Measurements from ENCODE around the gene HPSE2. TPM values are rescaled to one million over a fixed set of nuclear protein-coding genes. Genes with fewer than 3 reads are reported as not detected.
A peak's percentile ranks its signal among the peaks of the same experiment; 100 is the strongest.

HPSE2 gene
- total RNA-seq, 1 experiment from 2014 or later: not detected

GRCh38 chr10:98417481-98417959, 818.1 kb downstream of the HPSE2 start:
- DNase-seq (ENCODE audit: low read depth): no peak

GRCh38 chr10:98416606-98417388, 818.9 kb downstream of the HPSE2 start:
- DNase-seq (ENCODE audit: low read depth): no peak

DNA sequence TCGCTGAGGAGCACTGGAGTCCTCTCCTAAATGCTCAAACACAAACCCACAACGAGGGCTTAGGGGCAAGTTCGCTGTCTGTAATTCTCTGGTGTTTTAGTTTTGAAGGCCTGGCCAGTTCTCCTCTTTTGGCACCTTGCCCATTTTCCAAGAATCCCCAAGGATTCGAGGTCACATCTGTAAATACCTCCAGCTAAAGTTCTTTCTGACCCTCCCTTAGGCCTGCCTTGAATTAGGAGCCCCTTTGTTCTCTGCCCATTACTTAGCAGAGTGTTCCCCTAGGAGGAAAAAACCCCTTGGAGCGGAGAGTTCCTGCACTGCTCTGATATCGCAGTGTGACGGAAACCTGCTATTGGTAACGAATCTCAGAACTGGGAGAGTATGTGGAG, 819.9 kb downstream of the HPSE2 start:
- DNase-seq (ENCODE audit: low read depth): no peak

- DNase-seq (ENCODE audit: low read depth): peak; percentile 87
These were observed 820.5 kb downstream of the HPSE2 start, which contains the start of gene PYROXD2 for GRCh38 chr10:98414932-98415730. Gene PYROXD2, minus strand, starts transcription at chr10:98415182. Its CDS starts 47 bp downstream, at chr10:98415135.

- DNase-seq (ENCODE audit: low read depth): no peak
These were observed 821.1 kb downstream of the HPSE2 start for GRCh38 chr10:98414578-98414931.

GRCh38 chr10:98411768-98412167, 823.9 kb downstream of the HPSE2 start:
- DNase-seq (ENCODE audit: low read depth): peak; percentile 34

DNA sequence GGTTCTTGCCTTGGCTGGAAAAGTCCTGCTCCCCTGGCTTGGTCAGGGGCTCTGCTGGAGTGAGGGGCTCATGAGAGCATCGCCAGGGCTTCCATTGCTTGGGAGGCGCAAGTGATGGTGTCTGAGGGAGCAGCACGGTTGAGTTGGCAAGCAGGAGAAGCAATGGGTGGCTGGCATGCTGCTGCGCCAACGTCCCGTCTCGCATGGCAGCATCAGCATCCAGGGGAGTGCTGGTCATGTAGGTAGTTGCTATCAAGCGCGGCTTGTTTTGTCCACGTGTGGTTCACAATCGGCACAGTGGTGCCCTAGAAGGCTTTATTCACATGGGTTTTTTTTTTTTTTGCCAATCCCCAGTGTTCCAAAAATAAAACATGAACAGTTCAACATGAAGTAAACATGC, 824.5 kb downstream of the HPSE2 start:
- DNase-seq (ENCODE audit: low read depth): no peak

DNA sequence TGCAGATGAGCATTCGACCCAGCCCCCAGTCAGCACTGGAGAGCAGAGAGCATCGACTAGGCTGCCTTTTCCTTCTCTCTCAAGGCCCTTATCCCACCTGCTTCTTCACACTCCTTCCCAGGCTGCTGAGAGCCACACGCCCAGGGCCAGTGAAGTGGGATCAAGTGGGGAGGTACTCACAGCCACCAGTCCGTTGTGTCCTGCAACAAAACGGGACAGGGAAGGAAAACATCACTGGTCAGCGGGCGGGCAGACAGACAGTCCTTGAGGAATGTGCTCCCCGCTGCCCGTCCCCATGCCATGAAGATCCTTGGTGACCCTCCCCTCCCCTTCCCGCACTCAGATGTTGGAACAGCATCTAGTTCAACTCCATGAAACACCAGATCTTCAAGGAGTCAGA, 824.9 kb downstream of the HPSE2 start:
- no peak for DNase-seq (ENCODE audit: low read depth)

GRCh38 chr10:98410135-98410743, 825.4 kb downstream of the HPSE2 start:
- no peak for DNase-seq (ENCODE audit: low read depth)

GRCh38 chr10:98408799-98409198, 826.9 kb downstream of the HPSE2 start:
- no peak for DNase-seq (ENCODE audit: low read depth)

DNA sequence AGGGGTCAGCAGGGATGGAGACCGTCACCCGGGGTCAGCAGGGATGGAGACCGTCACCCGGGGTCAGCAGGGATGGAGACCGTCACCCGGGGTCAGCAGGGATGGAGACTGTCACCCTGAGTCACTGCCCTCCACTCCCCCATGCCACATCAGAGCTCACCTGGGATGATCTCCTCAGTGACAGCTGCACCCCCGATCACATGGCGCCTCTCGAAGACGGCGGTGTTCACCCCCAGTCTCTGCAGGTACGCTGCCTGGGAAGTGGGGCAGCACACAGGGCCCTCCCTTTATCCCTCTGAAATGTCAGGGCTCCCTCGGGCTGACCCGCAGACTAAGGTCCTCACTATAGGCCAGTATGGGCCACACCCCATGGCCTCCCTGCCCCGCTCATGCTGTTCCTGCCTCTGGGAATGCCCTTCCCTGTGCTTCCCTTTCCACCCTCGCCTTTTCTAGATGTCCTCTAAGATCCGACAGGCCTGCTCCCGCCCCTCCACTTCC, 827.9 kb downstream of the HPSE2 start:
- DNase-seq (ENCODE audit: low read depth): no peak

Other genes with a start within 250 kb of the HPSE2 start
- 0.17 and 0.32 TPM in 2 replicates for gene CNNM1, start 93.5 kb upstream of the HPSE2 start, total RNA-seq (2014; rRNA removed)
- 20.0 and 22.0 TPM in 2 replicates for gene GOT1, start 194.8 kb upstream of the HPSE2 start, total RNA-seq (2014; rRNA removed)